Colonic mucosa (tissue), 4 donors: ENCODE measurements around the gene GTPBP4. TPM values are rescaled to one million over a fixed set of nuclear protein-coding genes. Genes with fewer than 3 reads are reported as not detected.

Experiments
- DNase-seq: peaks from one replicate; pipeline ENCODE4 v3.0.0-alpha.2; 2020
- H3K27ac ChIP-seq: fragments of 200-600 bp; one replicate; pipeline ENCODE4 v1.8.0; 2021
- H3K27me3 ChIP-seq: fragments of 200-600 bp; one replicate; pipeline ENCODE4 v1.8.0; 2021
- H3K36me3 ChIP-seq: fragments of 200-600 bp; one replicate; pipeline ENCODE4 v1.8.0; 2021
- H3K4me1 ChIP-seq: fragments of 200-600 bp; one replicate; pipeline ENCODE4 v1.8.0; 2021; ENCODE audit warnings: mild to moderate bottlenecking
- H3K4me3 ChIP-seq: fragments of 200-600 bp; one replicate; pipeline ENCODE4 v1.8.0; 2021
- H3K9ac ChIP-seq, 2 donors: one replicate each; pipeline ENCODE4 v1.7.0; 2013; ENCODE audit warnings: control low read depth in 2 of 2, low read depth in 2 of 2, low read length in 2 of 2
- H3K9me3 ChIP-seq: fragments of 200-600 bp; one replicate; pipeline ENCODE4 v1.8.0; 2021
- intact Hi-C: fragments of 100-400 bp; cut with DNase I; formaldehyde crosslinking; loops from one replicate; pipeline ENCODE4 v1.14.1; 2022
- total RNA-seq, 2 donors: library from RNA; stranded (reverse); fragmentation: NEBNext Ultra II Directional in 1 of 2; extraction: Animal tissue kit (Norgen Biotek cat#: 25700) in 1 of 2; gene quantifications; one replicate each; pipeline ENCODE4 v1.2.1, GENCODE V29; 2021
- TF ChIP-seq, protein P1 (sequence below): fragments of 200-600 bp; IDR thresholded peaks from one replicate; pipeline ENCODE4 v1.8.0; 2022; ENCODE audit warnings: antibody characterized with exemption, mild to moderate bottlenecking
- donor health status: healthy.
- donor health status: DM: no; HTN: no; CAD: no.
- donor health status: DM: no; HTN: no; CAD: no.

GTPBP4 gene
- total RNA-seq, 2 donors from 2014 or later: 22.4 to 43.6 TPM

DNA sequence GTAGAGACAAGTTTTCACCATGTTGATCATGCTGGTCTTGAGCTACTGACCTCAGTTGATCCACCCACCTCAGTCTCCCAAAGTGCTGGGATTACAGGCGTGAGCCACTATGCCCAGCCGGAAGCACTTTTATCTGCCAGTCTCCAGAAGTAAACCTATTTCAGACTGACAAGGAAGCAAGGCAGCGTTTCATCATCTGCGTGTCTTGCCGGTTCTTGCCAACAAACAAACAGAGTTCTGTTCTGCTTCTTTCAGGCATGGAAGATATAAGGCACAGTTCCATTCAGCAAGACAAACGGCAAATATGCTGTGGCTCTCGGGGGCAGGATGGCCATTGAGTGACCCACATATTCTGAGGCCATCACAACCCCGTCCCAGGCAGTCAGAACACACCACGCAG lies 41.2 kb upstream of the GTPBP4 start:
- intact Hi-C loops: no loop called here
- no peak overlapping the region for H3K27ac ChIP-seq
- H3K4me1 ChIP-seq: no peaks in the 10 kb centered on the region
- H3K27me3 ChIP-seq: no peaks in the 10 kb centered on the region
- H3K4me3 ChIP-seq: no peak overlapping the region
- no peak for DNase-seq
- TF ChIP-seq, protein P1, sequence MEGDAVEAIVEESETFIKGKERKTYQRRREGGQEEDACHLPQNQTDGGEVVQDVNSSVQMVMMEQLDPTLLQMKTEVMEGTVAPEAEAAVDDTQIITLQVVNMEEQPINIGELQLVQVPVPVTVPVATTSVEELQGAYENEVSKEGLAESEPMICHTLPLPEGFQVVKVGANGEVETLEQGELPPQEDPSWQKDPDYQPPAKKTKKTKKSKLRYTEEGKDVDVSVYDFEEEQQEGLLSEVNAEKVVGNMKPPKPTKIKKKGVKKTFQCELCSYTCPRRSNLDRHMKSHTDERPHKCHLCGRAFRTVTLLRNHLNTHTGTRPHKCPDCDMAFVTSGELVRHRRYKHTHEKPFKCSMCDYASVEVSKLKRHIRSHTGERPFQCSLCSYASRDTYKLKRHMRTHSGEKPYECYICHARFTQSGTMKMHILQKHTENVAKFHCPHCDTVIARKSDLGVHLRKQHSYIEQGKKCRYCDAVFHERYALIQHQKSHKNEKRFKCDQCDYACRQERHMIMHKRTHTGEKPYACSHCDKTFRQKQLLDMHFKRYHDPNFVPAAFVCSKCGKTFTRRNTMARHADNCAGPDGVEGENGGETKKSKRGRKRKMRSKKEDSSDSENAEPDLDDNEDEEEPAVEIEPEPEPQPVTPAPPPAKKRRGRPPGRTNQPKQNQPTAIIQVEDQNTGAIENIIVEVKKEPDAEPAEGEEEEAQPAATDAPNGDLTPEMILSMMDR: no peak
- H3K9ac ChIP-seq: no peak overlapping the region
- H3K36me3 ChIP-seq: no peaks in the 10 kb centered on the region
- no peaks in the 10 kb centered on the region for H3K9me3 ChIP-seq

DNA sequence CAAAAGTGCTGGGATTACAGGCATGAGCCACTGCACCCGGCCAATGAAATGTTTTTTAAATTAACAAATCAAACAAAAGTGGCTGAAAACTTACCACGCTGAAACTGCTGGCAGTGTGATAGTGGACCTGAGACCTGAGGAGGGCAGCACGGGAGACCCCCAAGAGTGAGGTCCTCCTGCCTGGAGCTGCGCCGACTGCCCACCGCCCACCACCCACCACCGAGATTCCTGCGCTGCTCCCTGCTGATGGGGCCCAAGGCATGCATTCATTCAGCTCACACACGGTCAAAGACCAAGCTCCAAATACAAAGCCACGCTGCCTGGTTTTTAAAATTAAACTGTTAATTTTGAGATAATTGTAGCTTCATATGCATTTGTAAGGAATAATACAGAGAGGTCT lies 40.4 kb upstream of the GTPBP4 start:
- Histone ChIP-seq H3K4me1 (no peaks in the 10 kb centered on the region), H3K27ac (no peak overlapping the region), H3K36me3 (no peaks in the 10 kb centered on the region), H3K27me3 (no peaks in the 10 kb centered on the region), H3K9ac (no peak overlapping the region), H3K9me3 (no peaks in the 10 kb centered on the region), H3K4me3 (no peak overlapping the region)
- intact Hi-C loops: no loop called here
- TF ChIP-seq, protein P1: no peak
- no peak for DNase-seq

DNA sequence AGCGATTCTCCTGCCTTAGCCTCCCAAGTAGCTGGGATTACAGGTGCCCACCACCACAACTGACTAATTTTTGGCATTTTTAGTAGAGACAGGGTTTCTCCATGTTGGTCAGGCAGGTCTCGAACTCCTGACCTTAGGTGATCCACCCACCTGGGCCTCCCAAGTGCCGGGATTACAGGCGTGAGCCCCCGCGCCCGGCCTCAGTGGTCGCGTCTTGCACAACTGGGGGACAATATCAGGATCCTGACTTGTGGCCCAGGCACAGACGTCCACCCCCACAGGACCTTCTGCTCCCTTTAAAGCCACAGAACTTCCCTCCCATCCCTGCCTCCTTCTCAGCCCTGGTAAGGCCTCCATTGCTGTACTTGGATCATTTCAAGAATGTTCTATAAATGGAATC lies 39.9 kb upstream of the GTPBP4 start:
- TF ChIP-seq, protein P1: no peak
- Histone ChIP-seq H3K4me1 (no peaks in the 10 kb centered on the region), H3K9me3 (no peaks in the 10 kb centered on the region), H3K27ac (no peak overlapping the region), H3K27me3 (no peaks in the 10 kb centered on the region), H3K9ac (no peak overlapping the region), H3K4me3 (no peak overlapping the region), H3K36me3 (no peaks in the 10 kb centered on the region)
- intact Hi-C loops: no loop called here
- DNase-seq: no peak

DNA sequence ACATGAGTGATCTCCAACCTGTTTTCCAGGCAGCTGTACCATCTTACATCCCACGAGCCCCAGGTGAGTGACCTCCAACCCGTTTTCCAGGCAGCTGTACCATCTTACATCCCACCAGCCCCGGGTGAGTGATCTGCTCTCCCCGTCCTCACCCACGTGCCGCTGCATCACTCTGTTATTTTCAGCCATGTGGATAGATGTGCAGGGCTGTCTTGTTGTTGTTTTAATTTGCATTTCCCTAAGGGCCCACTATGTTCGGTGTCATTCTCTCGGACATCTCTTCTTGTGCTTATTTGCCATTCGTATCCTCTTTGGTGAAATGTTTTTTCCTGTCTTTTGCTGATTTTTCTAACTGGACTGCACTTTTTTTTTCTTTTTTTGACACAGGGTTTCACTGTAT lies 38.8 kb upstream of the GTPBP4 start:
- Histone ChIP-seq H3K36me3 (no peaks in the 10 kb centered on the region), H3K27me3 (no peaks in the 10 kb centered on the region), H3K9me3 (no peaks in the 10 kb centered on the region), H3K9ac (no peak overlapping the region), H3K4me3 (no peak overlapping the region), H3K4me1 (no peaks in the 10 kb centered on the region), H3K27ac (no peak overlapping the region)
- TF ChIP-seq, protein P1: no peak
- intact Hi-C loops: no loop called here
- no peak for DNase-seq

DNA sequence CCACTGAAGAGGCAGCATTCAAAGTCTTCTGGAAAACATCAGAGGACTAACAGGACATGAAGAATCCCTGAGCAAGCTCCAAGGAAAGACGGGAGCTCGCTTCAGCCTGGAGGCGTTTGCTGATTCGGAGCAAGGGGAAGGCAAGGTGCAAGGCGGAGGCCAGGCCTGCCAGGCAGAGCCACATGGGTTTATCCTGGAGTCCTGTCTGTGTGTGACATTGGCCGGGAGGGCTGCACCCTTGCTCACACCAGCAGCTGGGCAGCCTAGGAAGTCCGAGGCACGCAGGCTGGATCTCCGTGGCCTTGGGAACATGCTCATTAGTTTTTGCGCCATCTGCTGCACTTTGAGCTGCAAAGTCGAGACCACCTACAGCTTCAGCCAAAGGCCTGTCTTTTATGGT lies 34.4 kb upstream of the GTPBP4 start:
- no peak overlapping the region for H3K27ac ChIP-seq
- H3K9ac ChIP-seq: no peak overlapping the region
- H3K9me3 ChIP-seq: no peaks in the 10 kb centered on the region
- H3K4me1 ChIP-seq: no peaks in the 10 kb centered on the region
- no peaks in the 10 kb centered on the region for H3K36me3 ChIP-seq
- H3K27me3 ChIP-seq: no peaks in the 10 kb centered on the region
- intact Hi-C loops: no loop called here
- TF ChIP-seq, protein P1: no peak
- no peak overlapping the region for H3K4me3 ChIP-seq
- DNase-seq: no peak

DNA sequence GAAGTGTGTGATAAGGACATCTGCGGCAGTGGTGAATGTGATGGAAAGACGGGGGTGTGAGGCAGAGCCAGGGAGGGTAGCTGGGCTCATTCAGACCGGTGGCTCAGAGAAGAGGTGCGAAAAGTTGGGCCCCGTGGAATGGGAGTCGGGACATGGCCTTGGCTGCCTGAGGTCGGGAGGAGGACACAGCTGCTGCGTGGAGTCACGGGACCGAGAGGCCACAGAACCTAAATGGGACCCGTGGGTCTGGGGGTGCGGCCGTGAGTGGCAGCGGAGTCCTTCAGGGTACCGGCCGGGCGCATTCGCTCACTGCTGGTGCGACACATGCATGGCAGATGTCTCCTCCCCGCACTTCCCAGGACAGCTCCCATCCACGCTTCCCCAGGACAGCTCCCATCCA lies 33.8 kb upstream of the GTPBP4 start:
- intact Hi-C loops: no loop called here
- TF ChIP-seq, protein P1: no peak
- Histone ChIP-seq H3K27ac (no peak overlapping the region), H3K4me3 (no peak overlapping the region), H3K9me3 (no peaks in the 10 kb centered on the region), H3K27me3 (no peaks in the 10 kb centered on the region), H3K36me3 (no peaks in the 10 kb centered on the region), H3K9ac (no peak overlapping the region), H3K4me1 (no peaks in the 10 kb centered on the region)
- no peak for DNase-seq
